GM19438 (cell line): ENCODE data around the gene ETDB.
"Not testable (repeated sequence)": the region's sequence is repeated elsewhere in the genome, so short reads cannot be mapped to it uniquely, and the experiment has no call there.

ENCODE experiments used
- ATAC-seq: cut with Tn5 transposase; IDR thresholded peaks from one replicate; pipeline ENCODE4 v1.9.1; 2021; ENCODE audit warnings: low read depth; ENCODE audit not compliant: unreplicated experiment

The ETDB gene

GRCh38 chrX:135120056-135120576, at the start of gene ETDB:
Gene ETDB (minus strand): TSS chrX:135120526. CDS start chrX:135119261, 1,265 bp downstream.
- ATAC-seq = not testable (repeated sequence)

GRCh38 chrX:135169534-135169933, 49.2 kb upstream of the ETDB start:
- ATAC-seq = not testable (repeated sequence)

DNA sequence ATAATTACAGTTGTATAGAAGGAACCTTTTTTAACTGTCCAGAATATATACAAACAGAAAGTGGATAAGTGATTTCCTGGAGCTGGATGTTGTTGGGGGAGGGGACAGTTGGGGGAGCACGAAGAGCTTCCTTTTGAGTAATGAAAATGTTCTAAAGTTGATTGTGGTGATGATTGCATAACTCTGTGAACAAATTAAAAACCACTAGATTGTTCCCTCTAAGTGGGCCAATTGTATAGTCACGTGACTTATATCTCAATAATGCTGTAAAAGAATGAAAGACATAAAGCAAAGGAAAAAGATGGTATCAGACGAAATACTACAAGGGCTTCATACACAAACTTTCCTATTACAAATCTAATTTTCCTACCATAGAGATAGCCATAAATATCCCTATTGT, 48.2 kb upstream of the ETDB start:
- ATAC-seq = no peak

DNA sequence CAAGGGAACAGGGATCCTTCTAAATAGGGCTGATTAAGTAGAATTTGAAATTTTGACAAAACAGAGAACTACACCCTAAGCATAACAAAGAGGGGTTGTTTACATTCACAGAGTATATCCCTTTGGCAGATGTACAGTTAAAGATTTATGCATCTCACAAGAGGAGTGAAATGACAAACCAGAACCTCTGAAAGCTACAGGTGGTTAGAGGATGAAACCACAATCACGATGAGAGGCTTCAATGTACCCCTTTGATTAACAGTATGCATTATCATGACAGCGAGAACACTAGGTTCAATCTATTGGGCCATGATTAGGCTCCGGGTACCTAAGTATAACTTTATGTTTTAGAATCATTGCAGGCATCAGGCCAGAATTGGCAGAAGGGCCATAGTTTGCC, 34.4 kb upstream of the ETDB start:
- ATAC-seq = not testable (repeated sequence)

- not testable (repeated sequence) for ATAC-seq
Measured at GRCh38 chrX:135126145-135126544, 5.8 kb upstream of the ETDB start.

- ATAC-seq = not testable (repeated sequence)
Measured at GRCh38 chrX:135116064-135116463, 4.3 kb downstream of the ETDB start.

DNA sequence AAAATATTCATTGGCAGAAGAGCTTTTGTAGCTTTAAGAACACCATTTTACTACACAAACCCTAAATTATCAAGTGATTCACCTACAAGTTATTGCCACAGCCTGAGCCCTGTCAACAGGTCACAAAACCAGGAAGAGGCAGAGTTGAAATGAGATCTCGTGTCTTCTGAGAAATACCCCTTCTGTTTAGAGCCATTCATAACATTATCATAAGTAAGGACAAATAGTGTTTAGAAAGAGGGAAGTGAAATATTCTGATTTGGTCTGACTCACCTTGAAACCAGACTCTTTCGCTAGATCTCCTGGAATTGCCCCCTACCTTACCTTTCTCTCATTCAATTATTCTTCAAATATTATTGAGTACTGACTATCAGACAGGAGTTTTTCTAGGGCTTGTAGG, 5.9 kb downstream of the ETDB start:
- peak; percentile 86 for ATAC-seq

DNA sequence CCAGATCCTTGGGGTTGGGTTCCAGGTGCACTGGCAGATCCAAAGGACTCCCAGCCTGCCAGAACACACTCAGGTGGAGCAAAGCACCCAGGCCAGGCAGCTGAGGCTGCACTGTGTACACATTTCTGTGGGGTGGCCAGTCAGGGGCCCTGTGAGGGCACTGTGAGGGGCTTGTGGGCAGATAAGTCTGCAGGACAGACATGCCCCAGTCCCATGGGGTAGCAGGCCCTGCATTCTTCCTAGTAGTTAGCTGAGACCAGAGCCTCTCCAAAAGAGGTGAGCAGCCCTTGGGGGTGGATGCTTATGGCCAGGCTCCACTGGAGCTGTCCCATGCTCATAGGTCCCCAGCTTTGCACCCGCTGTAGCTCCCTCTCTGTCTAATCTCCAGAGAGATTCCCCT, 7.6 kb downstream of the ETDB start:
- no peak for ATAC-seq

- ATAC-seq = peak; percentile 53
Measured at GRCh38 chrX:135112096-135112729, 8.1 kb downstream of the ETDB start.

DNA sequence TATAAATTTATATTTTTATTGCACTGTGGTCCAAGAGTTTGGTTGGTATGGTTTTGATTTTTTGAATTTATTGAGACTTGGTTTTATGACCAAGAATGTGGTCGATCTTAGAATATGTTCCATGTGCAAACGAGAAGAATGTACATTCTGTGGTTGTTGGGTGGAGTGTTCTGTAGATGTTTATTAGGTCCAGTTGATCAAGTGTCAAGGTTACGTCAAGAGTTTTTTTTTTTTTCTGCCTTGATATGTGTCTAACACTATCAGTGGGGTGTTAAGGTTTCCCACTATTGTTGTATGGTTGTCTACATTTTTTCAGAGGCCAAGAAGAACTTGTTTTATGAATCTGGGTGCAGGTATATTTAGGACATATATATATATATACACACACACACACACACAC, 10.8 kb downstream of the ETDB start:
- no peak for ATAC-seq

GRCh38 chrX:135099493-135099783, 20.9 kb downstream of the ETDB start:
- no peak for ATAC-seq

GRCh38 chrX:135097196-135097744, 23.1 kb downstream of the ETDB start:
- ATAC-seq = not testable (repeated sequence)

GRCh38 chrX:135095715-135096114, 24.6 kb downstream of the ETDB start:
- ATAC-seq = no peak

DNA sequence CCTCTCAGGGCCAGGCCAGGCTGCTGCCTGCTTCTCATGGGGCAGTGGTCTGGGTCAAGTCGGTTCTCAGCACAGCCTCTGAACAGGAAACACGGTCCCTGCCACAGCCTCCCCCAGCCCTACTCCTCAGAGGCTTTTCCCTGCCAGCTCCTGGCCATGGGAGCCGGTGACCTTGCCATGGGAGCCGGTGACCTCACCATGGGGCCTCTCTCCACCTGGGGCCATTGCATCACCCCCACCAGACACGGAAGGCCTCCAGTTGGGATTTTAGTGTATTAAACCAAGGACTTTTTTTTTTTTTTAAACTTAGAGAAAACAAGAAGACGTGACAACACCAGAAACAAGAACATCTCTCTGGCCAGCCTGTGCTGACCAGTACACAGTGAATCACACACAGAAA, 25.6 kb downstream of the ETDB start:
- no peak for ATAC-seq

DNA sequence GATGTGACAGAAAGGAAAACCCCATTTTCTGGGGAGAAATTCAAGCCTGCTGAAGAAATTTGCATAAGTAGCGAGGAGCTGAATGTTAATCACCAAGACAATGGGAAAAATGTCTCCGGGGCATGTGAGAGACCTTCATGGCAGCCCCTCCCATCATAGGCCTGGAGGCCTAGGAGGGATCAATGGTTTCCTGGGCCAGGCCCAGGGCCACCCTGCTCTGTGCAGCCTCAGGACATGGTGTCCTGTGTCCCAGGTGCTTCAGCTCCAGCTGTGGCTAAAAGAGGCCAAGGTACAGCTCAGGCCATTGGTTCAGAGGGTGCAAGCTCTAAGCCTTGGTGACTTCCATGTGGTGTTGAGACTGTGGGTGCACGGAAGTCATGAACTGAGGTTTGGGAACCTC, 31.2 kb downstream of the ETDB start:
- no peak for ATAC-seq

DNA sequence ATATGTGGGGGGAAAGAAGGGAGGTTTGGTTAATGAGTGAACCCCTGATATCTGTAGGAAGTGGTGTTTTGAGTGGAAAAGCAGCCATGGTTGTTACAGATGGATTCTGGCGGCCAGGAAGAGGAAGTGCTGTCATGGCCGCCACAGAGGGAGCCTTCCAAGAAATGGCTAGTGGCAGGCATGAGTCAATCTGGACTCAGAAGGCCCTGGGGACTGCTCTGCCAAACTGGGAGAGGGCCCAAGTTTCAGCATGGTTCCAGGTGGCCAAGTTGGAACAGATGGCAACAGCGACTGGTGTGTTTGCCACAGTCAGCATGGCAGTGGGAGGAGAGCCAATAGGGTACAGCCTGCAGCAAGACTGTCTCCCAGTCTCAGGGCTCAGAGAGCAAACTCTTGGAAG, 32.5 kb downstream of the ETDB start:
- no peak for ATAC-seq

GRCh38 chrX:135086197-135086854, 34.0 kb downstream of the ETDB start:
- ATAC-seq = peak; percentile 95

- no peak for ATAC-seq
Measured at GRCh38 chrX:135081693-135082404, 38.5 kb downstream of the ETDB start.
